Neural cell (in vitro differentiated cells): ENCODE data around the gene PRXL2B. TPM values are rescaled to one million over a fixed set of nuclear protein-coding genes. Genes with fewer than 3 reads are reported as not detected.

Source experiments
- H2AFZ ChIP-seq: fragments of 200-600, 300-800 bp; sonication (generic), shearing (Covaris generic); 2 replicates; pipeline ENCODE4 v1.6.0; 2014; ENCODE audit warnings: low read depth, mild to moderate bottlenecking, antibody characterized with exemption, low read length, moderate library complexity
- H3F3A ChIP-seq: fragments of 200-600 bp; shearing (Covaris generic); 2 replicates; pipeline ENCODE4 v1.6.1; 2016; ENCODE audit warnings: mild to moderate bottlenecking, moderate library complexity, mixed read lengths, antibody characterized with exemption, low read length; ENCODE audit not compliant: insufficient read depth, poor library complexity, severe bottlenecking
- H3K27ac ChIP-seq: fragments of 200-600, 300-800 bp; sonication (generic), shearing (Covaris generic); 2 replicates; pipeline ENCODE4 v1.5.1; 2014; ENCODE audit warnings: mild to moderate bottlenecking, low read length, moderate library complexity
- H3K27me3 ChIP-seq: fragments of 300-800, 200-600 bp; sonication (generic), shearing (Covaris generic); 2 replicates; pipeline ENCODE4 v1.6.0; 2014; ENCODE audit warnings: mild to moderate bottlenecking, low read depth, low read length, moderate library complexity; ENCODE audit not compliant: insufficient read depth
- H3K36me3 ChIP-seq: fragments of 300-800, 200-600 bp; sonication (generic), shearing (Covaris generic); 2 replicates; pipeline ENCODE4 v1.5.1; 2014; ENCODE audit warnings: mild to moderate bottlenecking, antibody characterized with exemption, low read length, moderate library complexity; ENCODE audit not compliant: insufficient read depth
- H3K4me2 ChIP-seq: fragments of 300-800, 200-600 bp; sonication (generic), shearing (Covaris generic); 2 replicates; pipeline ENCODE4 v1.6.0; 2014; ENCODE audit warnings: mild to moderate bottlenecking, low read length
- H3K4me3 ChIP-seq: fragments of 300-800, 200-600 bp; sonication (generic), shearing (Covaris generic); 2 replicates; pipeline ENCODE4 v1.5.1; 2014; ENCODE audit warnings: mild to moderate bottlenecking, low read length, moderate library complexity
- H3K79me2 ChIP-seq: fragments of 200-600 bp; shearing (Covaris generic); replicated peaks from 2 replicates; pipeline ENCODE4 v1.6.0; 2014; ENCODE audit warnings: mild to moderate bottlenecking, low read length, moderate library complexity; ENCODE audit not compliant: insufficient read depth
- H3K9ac ChIP-seq: fragments of 300-800, 200-600 bp; sonication (generic), shearing (Covaris generic); 2 replicates; pipeline ENCODE4 v1.6.1; 2016; ENCODE audit warnings: mild to moderate bottlenecking, low read length, mixed read lengths
- H3K9me2 ChIP-seq: fragments of 200-600 bp; shearing (Covaris generic); 2 replicates; pipeline ENCODE4 v1.6.1; 2016; ENCODE audit warnings: mild to moderate bottlenecking, low read length, mixed read lengths; ENCODE audit not compliant: insufficient read depth
- H3K9me3 ChIP-seq: fragments of 200-600, 300-800 bp; sonication (generic), shearing (Covaris generic); 2 replicates; pipeline ENCODE4 v1.6.1; 2016; ENCODE audit warnings: mild to moderate bottlenecking, mixed run types, low read length, moderate library complexity, mixed read lengths
- H4K20me1 ChIP-seq: fragments of 200-600 bp; shearing (Covaris generic); 2 replicates; pipeline ENCODE4 v1.6.1; 2016; ENCODE audit warnings: mild to moderate bottlenecking, mixed run types; ENCODE audit not compliant: insufficient read depth
- EP300 ChIP-seq: fragments of 450-650 bp; conservative IDR thresholded peaks from 2 replicates; pipeline ENCODE4 v1.6.1; 2014; ENCODE audit warnings: antibody characterized with exemption, mild to moderate bottlenecking, moderate library complexity; ENCODE audit not compliant: poor library complexity, severe bottlenecking
- EZH2 ChIP-seq: fragments of 200-600, 300-800 bp; shearing (Covaris generic), sonication (generic); IDR thresholded peaks from 2 replicates; pipeline ENCODE4 v1.6.1; 2014; ENCODE audit warnings: antibody characterized with exemption, low read length, borderline replicate concordance, mild to moderate bottlenecking; ENCODE audit not compliant: insufficient read depth, poor library complexity, severe bottlenecking
- MXI1 ChIP-seq: fragments of 450-650 bp; conservative IDR thresholded peaks from 2 replicates; pipeline ENCODE4 v1.6.1; 2014; ENCODE audit warnings: antibody characterized with exemption, mild to moderate bottlenecking; ENCODE audit not compliant: poor library complexity, severe bottlenecking
- POLR2AphosphoS5 ChIP-seq: IDR thresholded peaks from 2 replicates; pipeline ENCODE4 v1.6.1; 2012
- RAD21 ChIP-seq: fragments of 450-650 bp; conservative IDR thresholded peaks from 2 replicates; pipeline ENCODE4 v1.6.1; 2014; ENCODE audit warnings: antibody characterized with exemption, mild to moderate bottlenecking, moderate library complexity
- SMC3 ChIP-seq: fragments of 450-650 bp; conservative IDR thresholded peaks from 2 replicates; pipeline ENCODE4 v1.6.1; 2014; ENCODE audit warnings: antibody characterized with exemption, mild to moderate bottlenecking, moderate library complexity; ENCODE audit not compliant: poor library complexity
- TAF1 ChIP-seq: IDR thresholded peaks from 2 replicates; pipeline ENCODE4 v1.6.1; 2012; ENCODE audit warnings: low read depth
- polyA plus RNA-seq: library from polyadenylated mRNA; depleted of rRNA; stranded (reverse); fragments of >200 nt; gene quantifications from 2 replicates; pipeline ENCODE4 v1.2.3, GENCODE V29; 2014
- TF ChIP-seq, protein P1 (sequence below): IDR thresholded peaks from 2 replicates; pipeline ENCODE4 v1.6.1; 2012; ENCODE audit warnings: borderline replicate concordance
- TF ChIP-seq, protein P2 (sequence below): fragments of 450-650 bp; IDR thresholded peaks from 2 replicates; pipeline ENCODE4 v1.5.1; 2014; ENCODE audit warnings: antibody characterized with exemption, mild to moderate bottlenecking, moderate library complexity; ENCODE audit not compliant: poor library complexity, severe bottlenecking

Gene PRXL2B
- polyA plus RNA-seq, 1 donor from 2014 or later: 29.0 TPM

DNA sequence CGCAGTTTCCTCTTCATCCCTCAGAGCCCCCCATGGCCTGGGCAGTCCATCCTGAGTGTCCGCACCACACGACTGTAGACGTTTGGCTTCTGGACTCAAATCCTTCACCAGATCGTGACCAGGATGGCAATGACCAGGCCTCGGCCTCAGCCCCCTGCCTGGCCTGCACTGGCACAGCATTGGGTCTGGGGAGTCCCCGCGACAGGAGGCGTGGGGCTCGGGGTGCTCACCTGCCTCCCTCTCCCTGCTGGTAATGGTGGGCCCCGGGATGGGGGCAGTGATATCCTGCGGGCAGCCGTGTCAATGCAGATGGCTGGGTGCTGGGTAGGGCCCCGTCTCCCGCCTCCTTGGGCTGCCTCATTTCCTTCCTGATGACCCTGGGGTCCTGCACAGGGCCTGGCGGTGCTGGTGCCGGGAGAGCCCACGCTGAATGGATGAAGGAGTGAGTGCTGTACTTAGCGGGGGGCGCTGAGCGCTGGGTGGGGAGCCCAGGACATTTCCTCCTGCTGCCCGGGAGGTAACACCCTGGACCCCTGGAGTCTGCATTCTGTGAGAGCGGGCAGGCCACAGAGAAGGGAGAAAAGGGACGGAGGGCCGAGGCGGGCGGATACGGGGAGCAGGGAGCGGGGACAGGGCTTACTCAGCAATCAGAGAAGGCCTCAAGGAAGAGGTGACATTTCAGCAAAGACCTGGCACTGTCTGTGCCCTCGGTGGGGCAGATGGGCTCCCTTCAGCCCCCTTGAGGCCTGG lies 32.5 kb upstream of the PRXL2B start:
- no peaks in the 10 kb centered on the region for H3K79me2 ChIP-seq
- H3F3A ChIP-seq: no peaks in the 10 kb centered on the region
- H3K9me2 ChIP-seq: no peaks in the 10 kb centered on the region
- H3K27me3 ChIP-seq: no peaks in the 10 kb centered on the region
- H3K36me3 ChIP-seq: no peaks in the 10 kb centered on the region
- no peak overlapping the region for H3K9ac ChIP-seq
- no peak overlapping the region for H3K4me3 ChIP-seq
- no peaks in the 10 kb centered on the region for H3K9me3 ChIP-seq
- no peak overlapping the region for H2AFZ ChIP-seq
- TF ChIP-seq EP300 (no peak), TAF1 (no peak), POLR2AphosphoS5 (no peak), RAD21 (no peak), SMC3 (no peak), EZH2 (no peak), MXI1 (no peak)
- TF ChIP-seq, protein P1, sequence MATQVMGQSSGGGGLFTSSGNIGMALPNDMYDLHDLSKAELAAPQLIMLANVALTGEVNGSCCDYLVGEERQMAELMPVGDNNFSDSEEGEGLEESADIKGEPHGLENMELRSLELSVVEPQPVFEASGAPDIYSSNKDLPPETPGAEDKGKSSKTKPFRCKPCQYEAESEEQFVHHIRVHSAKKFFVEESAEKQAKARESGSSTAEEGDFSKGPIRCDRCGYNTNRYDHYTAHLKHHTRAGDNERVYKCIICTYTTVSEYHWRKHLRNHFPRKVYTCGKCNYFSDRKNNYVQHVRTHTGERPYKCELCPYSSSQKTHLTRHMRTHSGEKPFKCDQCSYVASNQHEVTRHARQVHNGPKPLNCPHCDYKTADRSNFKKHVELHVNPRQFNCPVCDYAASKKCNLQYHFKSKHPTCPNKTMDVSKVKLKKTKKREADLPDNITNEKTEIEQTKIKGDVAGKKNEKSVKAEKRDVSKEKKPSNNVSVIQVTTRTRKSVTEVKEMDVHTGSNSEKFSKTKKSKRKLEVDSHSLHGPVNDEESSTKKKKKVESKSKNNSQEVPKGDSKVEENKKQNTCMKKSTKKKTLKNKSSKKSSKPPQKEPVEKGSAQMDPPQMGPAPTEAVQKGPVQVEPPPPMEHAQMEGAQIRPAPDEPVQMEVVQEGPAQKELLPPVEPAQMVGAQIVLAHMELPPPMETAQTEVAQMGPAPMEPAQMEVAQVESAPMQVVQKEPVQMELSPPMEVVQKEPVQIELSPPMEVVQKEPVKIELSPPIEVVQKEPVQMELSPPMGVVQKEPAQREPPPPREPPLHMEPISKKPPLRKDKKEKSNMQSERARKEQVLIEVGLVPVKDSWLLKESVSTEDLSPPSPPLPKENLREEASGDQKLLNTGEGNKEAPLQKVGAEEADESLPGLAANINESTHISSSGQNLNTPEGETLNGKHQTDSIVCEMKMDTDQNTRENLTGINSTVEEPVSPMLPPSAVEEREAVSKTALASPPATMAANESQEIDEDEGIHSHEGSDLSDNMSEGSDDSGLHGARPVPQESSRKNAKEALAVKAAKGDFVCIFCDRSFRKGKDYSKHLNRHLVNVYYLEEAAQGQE: no peak
- TF ChIP-seq, protein P2, sequence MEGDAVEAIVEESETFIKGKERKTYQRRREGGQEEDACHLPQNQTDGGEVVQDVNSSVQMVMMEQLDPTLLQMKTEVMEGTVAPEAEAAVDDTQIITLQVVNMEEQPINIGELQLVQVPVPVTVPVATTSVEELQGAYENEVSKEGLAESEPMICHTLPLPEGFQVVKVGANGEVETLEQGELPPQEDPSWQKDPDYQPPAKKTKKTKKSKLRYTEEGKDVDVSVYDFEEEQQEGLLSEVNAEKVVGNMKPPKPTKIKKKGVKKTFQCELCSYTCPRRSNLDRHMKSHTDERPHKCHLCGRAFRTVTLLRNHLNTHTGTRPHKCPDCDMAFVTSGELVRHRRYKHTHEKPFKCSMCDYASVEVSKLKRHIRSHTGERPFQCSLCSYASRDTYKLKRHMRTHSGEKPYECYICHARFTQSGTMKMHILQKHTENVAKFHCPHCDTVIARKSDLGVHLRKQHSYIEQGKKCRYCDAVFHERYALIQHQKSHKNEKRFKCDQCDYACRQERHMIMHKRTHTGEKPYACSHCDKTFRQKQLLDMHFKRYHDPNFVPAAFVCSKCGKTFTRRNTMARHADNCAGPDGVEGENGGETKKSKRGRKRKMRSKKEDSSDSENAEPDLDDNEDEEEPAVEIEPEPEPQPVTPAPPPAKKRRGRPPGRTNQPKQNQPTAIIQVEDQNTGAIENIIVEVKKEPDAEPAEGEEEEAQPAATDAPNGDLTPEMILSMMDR: no peak
- H3K27ac ChIP-seq: no peak overlapping the region
- no peaks in the 10 kb centered on the region for H4K20me1 ChIP-seq
- H3K4me2 ChIP-seq: no peak overlapping the region

DNA sequence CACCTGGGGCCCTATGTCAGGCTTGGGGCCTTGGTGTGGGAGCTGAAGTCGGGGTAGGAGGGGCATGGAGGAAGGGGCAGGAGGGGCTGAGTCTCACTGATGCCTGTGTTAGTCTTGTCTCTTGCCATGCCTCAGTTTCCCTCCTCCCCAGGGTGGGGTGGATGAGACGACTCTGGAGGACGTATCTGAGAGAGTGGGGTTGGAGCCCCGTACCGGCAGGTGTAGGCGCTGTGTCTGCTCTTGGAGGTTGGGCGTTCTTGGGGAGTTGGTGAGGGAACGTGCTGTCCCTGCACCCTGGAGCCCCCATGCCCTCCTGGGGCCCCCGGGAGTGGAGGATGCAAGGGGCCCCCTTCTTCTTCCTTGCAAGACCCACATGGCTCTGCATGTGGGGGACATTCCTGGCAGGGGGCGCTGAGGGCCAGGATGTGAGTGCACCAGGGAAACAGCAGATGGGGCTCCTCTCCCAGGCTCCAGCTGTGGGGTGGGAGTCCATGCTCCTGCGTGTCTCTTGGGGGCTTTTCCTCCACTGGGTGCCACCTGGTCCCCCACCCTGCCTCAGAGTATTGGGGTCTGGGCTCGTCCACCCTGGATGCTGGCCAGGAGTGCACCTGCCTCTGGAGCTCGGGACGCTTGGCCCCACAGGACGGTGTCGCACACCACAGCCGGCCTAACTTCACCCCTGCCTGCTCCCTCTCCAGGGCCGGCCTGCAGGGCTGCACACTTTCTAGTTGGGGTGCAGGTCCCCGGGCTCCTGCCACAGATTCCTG lies 31.8 kb upstream of the PRXL2B start:
- no peak overlapping the region for H3K27ac ChIP-seq
- no peak overlapping the region for H3K4me3 ChIP-seq
- H3K9me3 ChIP-seq: no peaks in the 10 kb centered on the region
- H3F3A ChIP-seq: no peaks in the 10 kb centered on the region
- H3K9ac ChIP-seq: no peak overlapping the region
- no peaks in the 10 kb centered on the region for H3K27me3 ChIP-seq
- H3K79me2 ChIP-seq: no peaks in the 10 kb centered on the region
- H4K20me1 ChIP-seq: no peaks in the 10 kb centered on the region
- no peaks in the 10 kb centered on the region for H3K36me3 ChIP-seq
- TF ChIP-seq, protein P2: peak; percentile 52
- TF ChIP-seq POLR2AphosphoS5: no peak
- TF ChIP-seq, protein P1: no peak
- TF ChIP-seq TAF1: no peak
- peak; percentile 54 for TF ChIP-seq SMC3
- peak; percentile 52 for TF ChIP-seq RAD21
- no peak for TF ChIP-seq EP300
- TF ChIP-seq MXI1: no peak
- TF ChIP-seq EZH2: no peak
- H3K9me2 ChIP-seq: no peaks in the 10 kb centered on the region
- no peak overlapping the region for H3K4me2 ChIP-seq
- no peak overlapping the region for H2AFZ ChIP-seq
